H1 (cell line): ENCODE measurements around the gene ABLIM1. TPM values are rescaled to one million over a fixed set of nuclear protein-coding genes. Genes with fewer than 3 reads are reported as not detected.

ENCODE experiments used
- FOSL1 ChIP-seq: IDR thresholded peaks from 2 replicates; pipeline ENCODE4 v1.6.1; 2011; ENCODE audit warnings: mild to moderate bottlenecking, low read depth, low read length, moderate library complexity; ENCODE audit not compliant: insufficient read depth
- polyA plus RNA-seq, 7 experiments: library from polyadenylated mRNA; depleted of rRNA in 3 of 7; stranded (reverse) in 5 of 7; unstranded in 2 of 7; fragments of >200 nt in 5 of 7; fragments of 200-250 nt in 2 of 7; gene quantifications; 1 replicate in 5 of 7; 2 replicates in 1 of 7; 4 replicates in 1 of 7; pipeline versions ENCODE4 v1.2.1 to v1.2.3, GENCODE V29; 2011 to 2013; ENCODE audit warnings: missing spikeins in 2 of 7, mixed read lengths in 2 of 7
- total RNA-seq: library from RNA; stranded (reverse); fragmentation: NEBNext Ultra II Directional; extraction: Animal tissue kit (Norgen Biotek cat#: 25700); gene quantifications from 2 replicates; pipeline ENCODE4 v1.2.1, GENCODE V29; 2021

Gene ABLIM1
- total and polyA plus RNA-seq, 2 of the 8 experiments (the other 6 are each of a cell fraction or from before 2014, with no cell fraction given) = 51.2 to 51.7 TPM

GRCh38 chr10:114635797-114636550 lies 22.1 kb downstream of the ABLIM1 start (continued):
- no peak for TF ChIP-seq FOSL1
